GM12864 (cell line): ENCODE data around the gene SLC8A3.

Experiments
- DNase-seq: peaks from one replicate; pipeline ENCODE4 v3.0.0-alpha.2; 2011; ENCODE audit warnings: low read depth
- H3K4me3 ChIP-seq: 2 replicates; pipeline ENCODE4 v1.5.1; 2011; ENCODE audit warnings: mild to moderate bottlenecking, low read depth, low read length, control low read depth
- TF ChIP-seq, protein P1 (sequence below): IDR thresholded peaks from 2 replicates; pipeline ENCODE4 v1.5.1; 2011; ENCODE audit warnings: low read depth, mild to moderate bottlenecking, moderate library complexity, low read length, control low read depth, inconsistent platforms; ENCODE audit errors: missing control alignments

Gene SLC8A3

DNA sequence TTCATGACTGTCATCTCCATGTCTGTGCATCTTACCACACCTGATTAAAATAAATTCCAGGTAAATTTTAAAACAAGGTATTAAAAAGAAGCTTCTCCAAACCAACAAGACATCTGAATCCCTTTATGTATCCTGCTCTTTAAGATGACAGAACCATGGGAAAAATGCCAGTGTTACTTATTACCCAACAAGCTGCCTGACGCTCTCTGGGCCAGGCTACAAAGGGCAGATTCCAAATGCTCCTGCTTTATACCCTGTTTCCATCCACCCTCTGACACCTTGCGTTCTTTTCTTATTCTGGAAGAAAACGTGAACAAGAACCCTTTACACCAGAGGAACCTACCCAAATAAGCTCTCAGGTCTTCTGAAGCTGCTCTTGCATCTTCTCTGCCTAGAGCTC lies 70.7 kb downstream of the SLC8A3 start:
- H3K4me3 ChIP-seq, result no peak overlapping the region
- DNase-seq, result no peak
- TF ChIP-seq, protein P1, sequence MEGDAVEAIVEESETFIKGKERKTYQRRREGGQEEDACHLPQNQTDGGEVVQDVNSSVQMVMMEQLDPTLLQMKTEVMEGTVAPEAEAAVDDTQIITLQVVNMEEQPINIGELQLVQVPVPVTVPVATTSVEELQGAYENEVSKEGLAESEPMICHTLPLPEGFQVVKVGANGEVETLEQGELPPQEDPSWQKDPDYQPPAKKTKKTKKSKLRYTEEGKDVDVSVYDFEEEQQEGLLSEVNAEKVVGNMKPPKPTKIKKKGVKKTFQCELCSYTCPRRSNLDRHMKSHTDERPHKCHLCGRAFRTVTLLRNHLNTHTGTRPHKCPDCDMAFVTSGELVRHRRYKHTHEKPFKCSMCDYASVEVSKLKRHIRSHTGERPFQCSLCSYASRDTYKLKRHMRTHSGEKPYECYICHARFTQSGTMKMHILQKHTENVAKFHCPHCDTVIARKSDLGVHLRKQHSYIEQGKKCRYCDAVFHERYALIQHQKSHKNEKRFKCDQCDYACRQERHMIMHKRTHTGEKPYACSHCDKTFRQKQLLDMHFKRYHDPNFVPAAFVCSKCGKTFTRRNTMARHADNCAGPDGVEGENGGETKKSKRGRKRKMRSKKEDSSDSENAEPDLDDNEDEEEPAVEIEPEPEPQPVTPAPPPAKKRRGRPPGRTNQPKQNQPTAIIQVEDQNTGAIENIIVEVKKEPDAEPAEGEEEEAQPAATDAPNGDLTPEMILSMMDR, result no peak

DNA sequence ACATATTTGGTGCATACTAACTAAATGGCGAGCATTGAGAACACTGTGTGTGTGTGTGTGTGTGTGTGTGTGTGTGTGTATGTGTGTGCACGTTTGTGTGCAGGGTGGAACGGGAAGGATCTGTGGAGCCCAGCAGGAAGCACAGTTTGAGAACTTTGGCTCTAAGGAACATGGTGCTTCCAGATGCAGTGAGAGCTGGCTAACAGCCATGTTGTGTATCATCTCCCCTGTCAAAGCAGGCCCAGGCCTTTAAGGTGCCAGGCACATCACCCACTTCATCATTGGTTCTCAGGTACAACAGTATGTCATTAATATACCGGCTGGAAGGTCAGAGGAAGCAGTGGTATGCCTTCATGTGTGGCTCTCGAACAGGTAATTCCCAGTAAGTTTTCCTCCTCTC lies 72.5 kb downstream of the SLC8A3 start:
- TF ChIP-seq, protein P1, result no peak
- no peak overlapping the region for H3K4me3 ChIP-seq
- DNase-seq, result no peak

DNA sequence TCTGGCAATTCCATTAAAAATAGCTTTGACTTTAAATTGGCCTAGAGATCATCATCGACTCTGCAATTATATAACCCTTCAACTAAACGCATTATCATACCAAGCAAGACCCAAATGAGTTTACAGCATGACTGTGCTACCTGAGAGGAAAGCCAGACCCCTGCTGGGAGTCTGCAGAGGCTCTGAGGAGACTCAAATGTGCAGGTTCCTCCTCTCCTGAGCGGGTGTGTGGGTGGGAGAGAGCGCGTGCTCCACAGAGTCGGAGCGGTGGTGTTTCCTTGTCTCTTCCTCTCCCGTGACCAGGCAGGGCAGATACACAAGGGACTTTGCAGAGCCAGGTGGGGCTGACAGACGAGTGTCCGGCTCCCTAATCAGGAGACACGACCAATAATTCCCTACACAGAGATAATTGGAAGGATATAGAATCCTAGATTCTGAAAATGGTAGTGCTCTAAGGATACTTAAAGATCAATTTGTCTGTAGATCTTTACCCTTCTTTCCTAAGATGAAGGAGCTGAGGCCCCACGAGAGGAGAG lies 74.1 kb downstream of the SLC8A3 start:
- no peak overlapping the region for H3K4me3 ChIP-seq
- no peak for DNase-seq
- TF ChIP-seq, protein P1, result no peak

DNA sequence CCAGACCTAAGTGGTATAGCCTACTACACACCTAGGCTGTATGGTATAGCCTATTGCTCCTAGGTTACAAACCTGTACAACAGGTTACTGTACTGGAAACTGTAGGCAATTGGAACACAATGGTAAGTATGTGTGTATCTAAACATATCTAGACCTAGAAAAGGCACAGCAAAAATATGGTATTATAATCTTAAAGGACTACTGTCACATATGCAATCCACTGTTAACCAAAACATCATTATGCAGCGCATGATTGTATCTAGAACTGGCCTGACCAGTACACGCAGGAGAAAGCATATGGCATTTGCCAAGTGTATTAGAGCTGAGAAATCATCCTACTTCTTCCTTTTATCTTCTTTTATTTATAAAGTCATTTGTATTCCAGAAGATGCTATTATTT lies 75.5 kb downstream of the SLC8A3 start:
- DNase-seq, result no peak
- H3K4me3 ChIP-seq, result no peak overlapping the region
- TF ChIP-seq, protein P1, result no peak

DNA sequence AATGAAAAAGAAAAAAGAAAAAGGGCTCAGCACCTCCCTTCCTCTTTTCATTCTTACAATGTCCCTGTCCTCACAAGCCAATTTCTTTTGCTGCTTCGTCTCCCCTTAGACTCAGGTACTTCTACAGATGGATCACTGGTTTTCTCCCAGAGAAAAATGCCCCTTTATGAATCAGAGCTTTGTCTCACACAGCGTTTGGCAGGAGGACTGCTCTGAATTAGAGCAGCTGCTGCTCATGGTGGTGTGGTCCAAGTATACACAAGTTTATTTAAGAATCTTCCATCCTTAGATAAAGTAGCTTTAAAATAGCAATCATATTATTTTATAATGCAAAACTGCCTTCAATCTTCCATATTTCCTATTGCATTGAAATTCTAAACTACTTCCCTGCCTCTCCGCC lies 80.3 kb downstream of the SLC8A3 start:
- TF ChIP-seq, protein P1, result no peak

DNA sequence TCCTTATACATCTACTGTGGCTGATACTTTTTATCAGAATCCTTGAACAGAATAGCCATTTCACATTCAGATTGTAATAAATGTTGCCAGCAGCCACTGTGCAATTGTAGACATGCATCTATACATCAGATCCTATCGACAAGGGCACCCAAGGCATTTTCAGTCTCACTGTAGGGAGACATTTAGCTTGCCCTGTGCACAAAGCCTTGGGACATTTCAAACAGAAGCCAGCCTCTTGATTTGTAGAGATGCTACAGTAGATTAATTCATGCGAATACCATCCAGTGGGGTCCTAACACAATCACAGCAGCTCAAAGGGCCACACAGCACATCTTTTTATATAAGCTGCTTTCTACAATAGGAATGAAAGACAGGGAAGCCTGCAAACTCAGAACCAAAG lies 81.4 kb downstream of the SLC8A3 start:
- no peak for DNase-seq
- TF ChIP-seq, protein P1, result no peak
- H3K4me3 ChIP-seq, result no peak overlapping the region

More for the DNA sequence above, 80.3 kb downstream of the SLC8A3 start:
- H3K4me3 ChIP-seq, result no peak overlapping the region
- no peak for DNase-seq

DNA sequence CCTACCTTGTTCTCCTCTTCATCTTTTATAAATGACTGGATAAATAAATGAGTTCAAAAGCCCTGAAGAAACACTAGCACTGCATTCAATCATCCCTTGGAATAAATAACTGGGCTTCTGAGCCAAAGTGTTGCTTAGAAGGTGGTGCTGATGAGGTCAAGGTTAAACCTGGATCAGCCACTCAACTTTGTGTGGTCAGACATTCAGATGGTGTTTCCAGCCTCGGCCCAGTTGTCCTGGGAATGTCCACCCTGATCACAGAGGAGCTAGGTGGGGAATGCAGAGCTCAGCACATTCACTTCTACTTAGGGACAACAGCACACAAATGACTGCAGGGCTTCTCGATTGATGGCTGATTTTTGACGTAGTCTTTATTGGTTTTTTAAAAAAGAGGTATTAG lies 88.7 kb downstream of the SLC8A3 start:
- no peak for DNase-seq
- TF ChIP-seq, protein P1, result no peak
- H3K4me3 ChIP-seq, result no peak overlapping the region
